Pancreas (tissue), 10 donors: ENCODE measurements around the gene FKTN. TPM values are rescaled to one million over a fixed set of nuclear protein-coding genes. Genes with fewer than 3 reads are reported as not detected.

Experiments used
- ATAC-seq, 4 donors: fragments of 200-7000 bp; cut with Tn5 transposase; one replicate each; pipeline versions ENCODE4 v1.8.0 to v1.9.1; 2020; ENCODE audit warnings: mild to moderate bottlenecking in 4 of 4, moderate library complexity in 4 of 4
- DNase-seq, 6 donors: peaks; one replicate each; pipeline ENCODE4 v3.0.0-alpha.2; 2020
- FAIRE-seq: peaks from 2 replicates; lab custom pipeline; 2012; peaks lifted over from hg19 to GRCh38; lab: Jason Lieb, UNC
- H3K27ac ChIP-seq, 4 donors: fragments of 200-600 bp; sonication (generic); 1 replicate in 3 of 4; 2 replicates in 1 of 4; pipeline versions ENCODE4 v1.5.0 to v1.8.0; 2020
- H3K27me3 ChIP-seq, 4 donors: fragments of 200-600 bp; one replicate each; pipeline ENCODE4 v1.8.0; 2021
- H3K36me3 ChIP-seq, 3 donors: fragments of 200-600 bp; sonication (generic) in 1 of 3; one replicate each; pipeline versions ENCODE4 v1.5.0 to v1.8.0; 2020 to 2021
- H3K4me1 ChIP-seq, 3 donors: fragments of 200-600 bp; one replicate each; pipeline ENCODE4 v1.8.0; 2021
- H3K4me3 ChIP-seq, 4 donors: fragments of 200-600 bp; sonication (generic) in 2 of 4; one replicate each; pipeline versions ENCODE4 v1.5.0 to v1.8.0; 2020 to 2021
- H3K9me3 ChIP-seq, 4 donors: fragments of 200-600 bp; one replicate each; pipeline ENCODE4 v1.8.0; 2021
- CTCF ChIP-seq, 4 donors: fragments of 200-600 bp; sonication (generic) in 3 of 4; IDR thresholded peaks; one replicate each; pipeline versions ENCODE4 v1.5.0 to v1.8.0; 2021; ENCODE audit warnings: antibody characterized with exemption in 4 of 4
- WGBS, 2 donors: extraction: QIAGEN DNeasy Blood & Tissue Kit; methylation state at CpG; one replicate each; pipeline ENCODE4 v1.1.7; 2013; 5-methylcytosine and 5-hydroxymethylcytosine counted together
- intact Hi-C, 3 donors: fragments of 100-400 bp; cut with DNase I; formaldehyde crosslinking; loops; one replicate each; pipeline versions ENCODE4 v1.11.1 to v1.14.2; 2022
- polyA plus RNA-seq, 2 donors: library from polyadenylated mRNA; stranded (reverse); fragments of 200-250 nt; gene quantifications; one replicate each; pipeline ENCODE4 v1.2.3, GENCODE V29; 2013
- total RNA-seq, 6 donors: library from RNA; stranded (reverse); fragmentation: NEBNext Ultra II Directional in 4 of 6; extraction: Animal tissue kit (Norgen Biotek cat#: 25700) in 4 of 6; gene quantifications; one replicate each; pipeline versions ENCODE4 v1.2.1 to v1.2.4, GENCODE V29; 2021 to 2023
- donor health status: healthy with polysubstance abuse.
- donor health status: DM: no; HTN: no; CAD: no; lungs with moderate emphysema.
- donor health status: DM: no; HTN: no; CAD: no.
- donor health status: control.
- donor health status: control.
- donor health status: Bipolar disorder and iron deficiency.
- donor health status: DM: yes; HTN: yes; CAD: no.
- donor health status: DM: no; HTN: no; CAD: no.
- donor health status: DM: no; HTN: no; CAD: no.
- donor health status: DM: yes; HTN: yes; CAD: no.

FKTN gene
- total and polyA plus RNA-seq, 8 donors = 3.7 to 10.6 (median 7.7) TPM

DNA sequence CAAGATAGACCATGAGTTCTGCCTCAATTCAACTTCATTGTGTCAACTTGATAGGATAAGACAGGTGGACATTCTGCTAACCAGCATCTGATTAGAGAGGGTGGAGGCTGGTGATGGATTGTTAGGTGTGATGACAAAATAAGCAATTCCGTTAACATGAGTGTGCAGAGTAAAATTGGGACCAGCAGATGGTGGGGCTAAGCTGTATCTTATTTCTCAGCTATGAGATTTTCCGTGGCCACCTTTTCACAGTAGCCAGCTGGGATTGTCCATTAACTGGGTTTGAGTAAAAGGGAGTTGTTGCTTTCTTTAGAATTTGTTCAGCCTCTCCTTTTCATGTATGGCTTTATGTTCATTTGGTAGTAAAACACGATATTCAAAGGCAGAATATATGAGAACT is 75.5 kb downstream of the FKTN start:
- Histone ChIP-seq H3K4me3 (no peak overlapping the region), H3K9me3 (no peaks in the 10 kb centered on the region), H3K4me1 (no peaks in the 10 kb centered on the region), H3K27me3 (no peaks in the 10 kb centered on the region), H3K36me3 (no peaks in the 10 kb centered on the region), H3K27ac (no peak overlapping the region)
- TF ChIP-seq CTCF (IDR thresholded peaks at IDR 0.05) = no peak
- no peak for ATAC-seq
- intact Hi-C loops = no loop called here
- no peak for DNase-seq
- FAIRE-seq = no peak
- 85 to 91% methylated on average over 3 of the region's 3 CpGs for WGBS, 2 donors

- no peaks in the 10 kb centered on the region for H3K4me1 ChIP-seq
- H3K9me3 ChIP-seq = no peaks in the 10 kb centered on the region
- H3K27ac ChIP-seq = no peak overlapping the region
- H3K4me3 ChIP-seq = no peak overlapping the region
- WGBS, 2 donors = 91 to 97% methylated on average over 1 of the region's 1 CpG
- no peak for TF ChIP-seq CTCF (IDR thresholded peaks at IDR 0.05)
- DNase-seq = no peak
- no peak for FAIRE-seq
- no peaks in the 10 kb centered on the region for H3K27me3 ChIP-seq
- intact Hi-C loops = no loop called here
- ATAC-seq = no peak
- no peaks in the 10 kb centered on the region for H3K36me3 ChIP-seq
Measured at GRCh38 chr9:105636331-105636730, 78.4 kb downstream of the FKTN start.

DNA sequence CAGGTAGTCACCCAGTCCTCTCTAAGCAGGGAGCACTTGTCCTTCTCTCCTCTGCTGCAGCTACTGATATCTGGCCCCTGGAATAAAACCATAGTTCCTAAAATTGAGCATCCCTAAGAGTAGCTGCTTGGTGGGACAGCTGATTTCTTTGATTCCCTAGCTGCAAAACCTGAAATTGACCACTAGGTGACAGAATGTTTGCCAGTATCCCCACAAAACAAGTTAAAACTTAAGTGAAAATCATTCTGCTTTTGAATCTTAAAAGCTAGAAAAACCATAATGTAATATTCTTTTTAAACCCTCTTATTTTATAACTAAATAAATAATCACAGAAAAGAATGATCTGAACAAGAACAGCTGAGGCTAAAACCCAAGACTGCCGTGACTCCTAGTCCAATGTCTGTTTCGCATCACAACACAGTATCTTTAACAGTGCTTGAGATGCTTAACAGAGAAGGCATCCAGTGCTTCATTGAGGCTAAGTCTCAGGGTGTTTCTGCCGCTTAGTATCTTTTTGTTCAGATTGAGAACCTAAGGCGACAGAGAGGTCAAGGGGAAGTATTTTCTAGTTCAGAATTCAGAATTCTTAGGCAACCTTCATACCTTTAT is 80.0 kb downstream of the FKTN start:
- Histone ChIP-seq H3K4me1 (no peaks in the 10 kb centered on the region), H3K4me3 (no peak overlapping the region), H3K27me3 (no peaks in the 10 kb centered on the region), H3K36me3 (no peaks in the 10 kb centered on the region), H3K9me3 (no peaks in the 10 kb centered on the region), H3K27ac (no peak overlapping the region)
- intact Hi-C loops = no loop called here
- peak in 1 of 4 donors; percentile 32 for TF ChIP-seq CTCF (IDR thresholded peaks at IDR 0.05)
- ATAC-seq (no peak), FAIRE-seq (no peak), DNase-seq (no peak)
- WGBS, 2 donors = 98% methylated on average over 4 of the region's 4 CpGs

- H3K9me3 ChIP-seq = no peaks in the 10 kb centered on the region
- intact Hi-C loops = no loop called here
- DNase-seq = no peak
- TF ChIP-seq CTCF (IDR thresholded peaks at IDR 0.05) = no peak
- no peak overlapping the region for H3K27ac ChIP-seq
- H3K4me3 ChIP-seq = no peak overlapping the region
- no peaks in the 10 kb centered on the region for H3K27me3 ChIP-seq
- ATAC-seq = no peak
- H3K36me3 ChIP-seq = no peaks in the 10 kb centered on the region
- no peak for FAIRE-seq
- no peaks in the 10 kb centered on the region for H3K4me1 ChIP-seq
Measured at GRCh38 chr9:105639936-105640335, 82.0 kb downstream of the FKTN start.

DNA sequence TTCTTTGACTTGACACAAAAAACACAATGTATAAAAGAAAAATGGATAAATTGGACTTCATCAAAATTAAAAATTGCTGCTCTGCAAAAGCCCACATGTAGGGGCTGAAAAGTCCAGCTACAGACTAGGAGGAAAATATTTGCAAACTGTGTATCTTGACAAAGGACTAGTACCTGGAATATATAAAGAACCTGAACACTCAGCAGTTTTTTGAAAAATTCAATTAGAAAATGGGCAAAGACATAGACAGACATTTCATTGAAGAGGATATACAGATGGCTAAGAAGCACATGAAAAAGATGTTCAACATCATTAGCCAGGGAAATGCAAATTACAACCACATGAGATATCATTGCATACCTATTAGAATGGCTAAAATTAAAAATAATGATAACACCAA is 85.9 kb downstream of the FKTN start:
- FAIRE-seq (no peak), DNase-seq (no peak), ATAC-seq (no peak)
- TF ChIP-seq CTCF (IDR thresholded peaks at IDR 0.05) = no peak
- no peaks in the 10 kb centered on the region for H3K36me3 ChIP-seq
- intact Hi-C loops = no loop called here
- no peaks in the 10 kb centered on the region for H3K9me3 ChIP-seq
- H3K4me1 ChIP-seq = no peaks in the 10 kb centered on the region
- no peak overlapping the region for H3K4me3 ChIP-seq
- no peak overlapping the region for H3K27ac ChIP-seq
- no peaks in the 10 kb centered on the region for H3K27me3 ChIP-seq
